ENCODE results near the gene PSME2. TPM values are rescaled to one million over a fixed set of nuclear protein-coding genes. Genes with fewer than 3 reads are reported as not detected.

PSME2 gene
- total RNA-seq, 1 donor from 2014 or later = 91.8 TPM

- no peaks in the 10 kb centered on the region for H3K9me3 Mint-ChIP-seq (ENCODE audit: unreplicated experiment)
- no peak for TF ChIP-seq CTCF (IDR thresholded peaks at IDR 0.05)
- H3K4me3 Mint-ChIP-seq (ENCODE audit: unreplicated experiment) = no peak overlapping the region
- peaks cover 12% of the 10 kb centered on the region for H3K4me1 Mint-ChIP-seq (ENCODE audit: unreplicated experiment)
- H3K27ac Mint-ChIP-seq (ENCODE audit: unreplicated experiment) = no peak overlapping the region
- peaks cover 38% of the 10 kb centered on the region for H3K36me3 Mint-ChIP-seq (ENCODE audit: unreplicated experiment)
- no peak for DNase-seq (ENCODE audit: extremely low spot score, unreplicated experiment)
- H3K27me3 Mint-ChIP-seq (ENCODE audit: unreplicated experiment) = no peaks in the 10 kb centered on the region
These were observed 26.7 kb downstream of the PSME2 start for GRCh38 chr14:24119691-24120090.

- H3K4me3 Mint-ChIP-seq (ENCODE audit: unreplicated experiment) = no peak overlapping the region
- no peak for DNase-seq (ENCODE audit: extremely low spot score, unreplicated experiment)
- no peak for TF ChIP-seq CTCF (IDR thresholded peaks at IDR 0.05)
These were observed 29.2 kb downstream of the PSME2 start for GRCh38 chr14:24117179-24117578.

GRCh38 chr14:24116128-24116814, 30.1 kb downstream of the PSME2 start:
- peaks cover 14% of the 10 kb centered on the region for H3K4me1 Mint-ChIP-seq (ENCODE audit: unreplicated experiment)
- H3K27ac Mint-ChIP-seq (ENCODE audit: unreplicated experiment) = no peak overlapping the region
- TF ChIP-seq CTCF (IDR thresholded peaks at IDR 0.05) = no peak
- peak overlapping the region; percentile 95 for H3K4me3 Mint-ChIP-seq (ENCODE audit: unreplicated experiment)
- no peaks in the 10 kb centered on the region for H3K9me3 Mint-ChIP-seq (ENCODE audit: unreplicated experiment)
- DNase-seq (ENCODE audit: extremely low spot score, unreplicated experiment) = no peak
- H3K27me3 Mint-ChIP-seq (ENCODE audit: unreplicated experiment) = no peaks in the 10 kb centered on the region
- peaks cover 24% of the 10 kb centered on the region for H3K36me3 Mint-ChIP-seq (ENCODE audit: unreplicated experiment)

More at GRCh38 chr14:24117179-24117578, 29.2 kb downstream of the PSME2 start:
- Mint-ChIP-seq H3K4me1 (ENCODE audit: unreplicated experiment) (peaks cover 14% of the 10 kb centered on the region), H3K27ac (ENCODE audit: unreplicated experiment) (no peak overlapping the region), H3K36me3 (ENCODE audit: unreplicated experiment) (peaks cover 29% of the 10 kb centered on the region), H3K27me3 (ENCODE audit: unreplicated experiment) (no peaks in the 10 kb centered on the region), H3K9me3 (ENCODE audit: unreplicated experiment) (no peaks in the 10 kb centered on the region)

- peak overlapping the region; percentile 99 for H3K27ac Mint-ChIP-seq (ENCODE audit: unreplicated experiment)
- no peak for DNase-seq (ENCODE audit: extremely low spot score, unreplicated experiment)
- no peak for TF ChIP-seq CTCF (IDR thresholded peaks at IDR 0.05)
- no peaks in the 10 kb centered on the region for H3K9me3 Mint-ChIP-seq (ENCODE audit: unreplicated experiment)
- H3K36me3 Mint-ChIP-seq (ENCODE audit: unreplicated experiment) = peaks cover 20% of the 10 kb centered on the region
- H3K27me3 Mint-ChIP-seq (ENCODE audit: unreplicated experiment) = no peaks in the 10 kb centered on the region
- peaks cover 14% of the 10 kb centered on the region for H3K4me1 Mint-ChIP-seq (ENCODE audit: unreplicated experiment)
- H3K4me3 Mint-ChIP-seq (ENCODE audit: unreplicated experiment) = peak overlapping the region; percentile 95
These were observed 30.8 kb downstream of the PSME2 start for GRCh38 chr14:24115422-24116127.
